Body of pancreas (tissue), 4 donors: ENCODE results near the gene ARG2.

Experiments
- POLR2A ChIP-seq, 3 donors: fragments of 450-650 bp; IDR thresholded peaks; one replicate each; pipeline ENCODE4 v1.6.1; 2016; ENCODE audit warnings: antibody characterized with exemption in 3 of 3, mild to moderate bottlenecking in 2 of 3
- TF ChIP-seq, protein P1 (sequence below), 7 experiments: fragments of 450-650 bp in 4 of 7; fragments of 200-600 bp in 3 of 7; sonication (generic) in 3 of 7; IDR thresholded peaks; one replicate each; pipeline ENCODE4 v1.5.1; 2016 to 2019; ENCODE audit warnings: antibody characterized with exemption in 7 of 7

- TF ChIP-seq, protein P1, sequence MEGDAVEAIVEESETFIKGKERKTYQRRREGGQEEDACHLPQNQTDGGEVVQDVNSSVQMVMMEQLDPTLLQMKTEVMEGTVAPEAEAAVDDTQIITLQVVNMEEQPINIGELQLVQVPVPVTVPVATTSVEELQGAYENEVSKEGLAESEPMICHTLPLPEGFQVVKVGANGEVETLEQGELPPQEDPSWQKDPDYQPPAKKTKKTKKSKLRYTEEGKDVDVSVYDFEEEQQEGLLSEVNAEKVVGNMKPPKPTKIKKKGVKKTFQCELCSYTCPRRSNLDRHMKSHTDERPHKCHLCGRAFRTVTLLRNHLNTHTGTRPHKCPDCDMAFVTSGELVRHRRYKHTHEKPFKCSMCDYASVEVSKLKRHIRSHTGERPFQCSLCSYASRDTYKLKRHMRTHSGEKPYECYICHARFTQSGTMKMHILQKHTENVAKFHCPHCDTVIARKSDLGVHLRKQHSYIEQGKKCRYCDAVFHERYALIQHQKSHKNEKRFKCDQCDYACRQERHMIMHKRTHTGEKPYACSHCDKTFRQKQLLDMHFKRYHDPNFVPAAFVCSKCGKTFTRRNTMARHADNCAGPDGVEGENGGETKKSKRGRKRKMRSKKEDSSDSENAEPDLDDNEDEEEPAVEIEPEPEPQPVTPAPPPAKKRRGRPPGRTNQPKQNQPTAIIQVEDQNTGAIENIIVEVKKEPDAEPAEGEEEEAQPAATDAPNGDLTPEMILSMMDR (IDR thresholded peaks at IDR 0.05): no peak
- TF ChIP-seq POLR2A (IDR thresholded peaks at IDR 0.05): no peak
Observed at GRCh38 chr14:67694791-67695393, 75.2 kb downstream of the ARG2 start.
